ENCODE results near the gene MT4.

- TF ChIP-seq POLR2A (IDR thresholded peaks at IDR 0.05; ENCODE audit: low read depth, low read length) = no peak
- no peak for TF ChIP-seq CTCF (IDR thresholded peaks at IDR 0.05; ENCODE audit: extremely low read depth in 1 of 2, insufficient read depth in 1 of 2, low read depth in 1 of 2, low read length in 2 of 2)
- TF ChIP-seq JUN (IDR thresholded peaks at IDR 0.05; ENCODE audit: borderline replicate concordance, insufficient read depth, insufficient read length, low read depth) = peak; percentile 26
- no peak for TF ChIP-seq POLR2AphosphoS5 (IDR thresholded peaks at IDR 0.05; ENCODE audit: insufficient read depth, low read depth, low read length)
- no peak for TF ChIP-seq FOS (IDR thresholded peaks at IDR 0.05; ENCODE audit: borderline replicate concordance, insufficient read depth, low read length)
- no peak for TF ChIP-seq MYC (IDR thresholded peaks at IDR 0.05; ENCODE audit: low read depth, low read length)
- no peak for TF ChIP-seq EZH2 (IDR thresholded peaks at IDR 0.05; ENCODE audit: borderline replicate concordance, low read depth, low read length, severe bottlenecking)
- TF ChIP-seq MAX (IDR thresholded peaks at IDR 0.05; ENCODE audit: insufficient read depth, insufficient read length) = no peak
- TF ChIP-seq GATA2 (IDR thresholded peaks at IDR 0.05; ENCODE audit: insufficient read depth, insufficient read length, low read depth, low read length) = no peak
Measured at GRCh38 chr16:56606476-56607108, 41.7 kb downstream of the MT4 start.

All from endothelial cell of umbilical vein (primary cell).